GM12878 (cell line): ENCODE measurements around the gene TTC4. TPM values are rescaled to one million over a fixed set of nuclear protein-coding genes. Genes with fewer than 3 reads are reported as not detected.

Experiments
- BHLHE40 ChIP-seq, 2 experiments: fragments of 450-650 bp in 1 of 2; IDR thresholded peaks; 2 replicates each; pipeline ENCODE4 v1.6.1; 2011 to 2017; ENCODE audit warnings: low read depth in 2 of 2, borderline replicate concordance in 1 of 2, improper control_type of control experiment in 1 of 2, low read length in 1 of 2, mild to moderate bottlenecking in 1 of 2
- CEBPB ChIP-seq, 2 experiments: fragments of 150-350 bp in 1 of 2; IDR thresholded peaks; 2 replicates each; pipeline ENCODE4 v1.6.1; 2012 to 2014; ENCODE audit warnings: low read depth in 2 of 2, low read length in 2 of 2, borderline replicate concordance in 1 of 2, inconsistent platforms in 1 of 2
- E4F1 ChIP-seq: fragments of 450-650 bp; IDR thresholded peaks from 2 replicates; pipeline ENCODE4 v1.6.1; 2018; ENCODE audit warnings: borderline replicate concordance, mild to moderate bottlenecking; ENCODE audit not compliant: partially characterized antibody
- GABPA ChIP-seq: IDR thresholded peaks from 2 replicates; pipeline ENCODE4 v1.6.1; 2014; ENCODE audit warnings: antibody characterized with exemption, low read depth, mild to moderate bottlenecking, inconsistent platforms
- MEF2A ChIP-seq: IDR thresholded peaks from 2 replicates; pipeline ENCODE4 v1.6.1; 2011; ENCODE audit warnings: low read depth, mild to moderate bottlenecking, low read length, moderate library complexity; ENCODE audit not compliant: insufficient read depth
- PAX5 ChIP-seq: IDR thresholded peaks from 2 replicates; pipeline ENCODE4 v1.6.1; 2011; ENCODE audit warnings: low read depth, low read length, borderline replicate concordance
- POLR2AphosphoS5 ChIP-seq: IDR thresholded peaks from 2 replicates; pipeline ENCODE4 v1.6.1; 2011; ENCODE audit warnings: mild to moderate bottlenecking, low read length, inconsistent platforms
- SRF ChIP-seq, 2 experiments: IDR thresholded peaks; 2 replicates each; pipeline ENCODE4 v1.6.1; 2011; ENCODE audit warnings: low read depth in 2 of 2, low read length in 2 of 2, mild to moderate bottlenecking in 1 of 2, moderate library complexity in 1 of 2
- ZBTB11 ChIP-seq: fragments of 450-650 bp; formaldehyde crosslinking; IDR thresholded peaks from 2 replicates; pipeline ENCODE4 v1.5.0; 2022; ENCODE audit warnings: mild to moderate bottlenecking, missing genetic modification characterization
- ZBTB4 ChIP-seq: fragments of 450-650 bp; formaldehyde crosslinking; IDR thresholded peaks from 2 replicates; pipeline ENCODE4 v1.4.0; 2022; ENCODE audit warnings: mild to moderate bottlenecking, moderate library complexity
- polyA plus RNA-seq, 11 experiments: library from polyadenylated mRNA; depleted of rRNA in 4 of 11; unstranded in 6 of 11; stranded (reverse) in 5 of 11; fragments of >200 nt; fragmentation: Nextera tagmentation in 4 of 11; fragmentation: Illumina TruSeq in 1 of 11; extraction: Ambion mirVana in 4 of 11; extraction: Trizol in 1 of 11; gene quantifications; 1 replicate in 1 of 11; 2 replicates in 10 of 11; pipeline versions ENCODE4 v1.2.1 to v1.2.3, GENCODE V29; 2011 to 2016; ENCODE audit warnings: inconsistent platforms in 2 of 11, missing spikeins in 2 of 11, low read depth in 1 of 11
- total RNA-seq, 4 experiments: library from RNA; depleted of rRNA in 3 of 4; stranded (reverse); fragments of >200 nt in 3 of 4; fragmentation: Illumina TruSeq in 1 of 4; extraction: Trizol in 1 of 4; gene quantifications; 2 replicates each; pipeline versions ENCODE4 v1.2.1 to v1.2.3, GENCODE V29; 2013 to 2021
- TF ChIP-seq, protein P1 (sequence below): IDR thresholded peaks from 2 replicates; pipeline ENCODE4 v1.6.1; 2012; ENCODE audit warnings: low read depth, low read length, improper control_type of control experiment
- TF ChIP-seq, protein P2 (sequence below): fragments of 450-650 bp; IDR thresholded peaks from 2 replicates; pipeline ENCODE4 v1.6.1; 2016; ENCODE audit warnings: mild to moderate bottlenecking, moderate library complexity, borderline replicate concordance

TTC4 gene
- total and polyA plus RNA-seq, 10 of the 15 experiments (the other 5 are each of a cell fraction or from before 2014, with no cell fraction given), result 23.4 to 50.5 (median 36.0) TPM

DNA sequence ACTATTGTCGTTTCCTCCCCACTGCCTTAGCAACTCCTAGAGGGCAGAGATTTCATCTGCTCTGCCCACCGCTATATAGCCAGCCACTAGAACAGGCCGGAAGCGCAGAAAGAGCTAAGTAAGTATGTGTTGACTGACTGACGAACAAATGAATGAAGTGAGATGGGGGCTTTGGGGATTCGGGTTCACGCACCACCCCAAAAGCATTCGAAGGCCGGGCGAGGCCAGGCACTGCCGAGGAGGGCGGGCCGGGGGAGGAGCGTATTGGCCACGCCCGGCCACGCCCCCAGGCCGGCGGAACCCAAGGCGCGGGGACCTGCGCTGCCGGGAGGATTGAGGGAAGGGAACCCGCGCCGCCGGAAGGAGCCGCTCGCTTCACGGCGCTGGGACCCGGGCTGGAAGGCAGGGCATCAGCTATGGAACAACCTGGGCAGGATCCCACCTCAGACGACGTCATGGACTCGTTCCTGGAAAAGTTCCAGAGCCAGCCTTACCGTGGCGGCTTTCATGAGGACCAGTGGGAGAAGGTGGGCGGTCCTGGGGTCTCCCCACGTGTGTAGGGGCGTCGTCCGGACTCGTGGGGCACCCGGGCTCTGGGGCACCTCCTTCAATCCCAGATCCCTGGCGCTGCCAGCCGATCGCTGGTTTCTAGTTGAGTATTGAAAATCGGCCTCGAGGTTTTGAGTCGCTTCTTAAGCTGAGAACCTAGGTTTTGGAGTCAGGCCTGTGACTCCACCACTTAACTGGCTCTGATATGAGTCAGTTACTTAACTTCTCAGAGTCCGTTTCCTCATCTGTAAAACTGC lies at the start of gene TTC4 (continued):
- TF ChIP-seq SRF (IDR thresholded peaks at IDR 0.05; ENCODE audit: low read depth in 2 of 2, low read length in 2 of 2) (peak in 1 of 2 experiments; percentile 90; a peak in 2 of 4 replicates), POLR2AphosphoS5 (peak; percentile 96), ZBTB11 (CRISPR knock-in tag) (peak; percentile 97), CEBPB (IDR thresholded peaks at IDR 0.05; ENCODE audit: borderline replicate concordance in 1 of 2, low read depth in 2 of 2, low read length in 2 of 2) (no peak), MEF2A (0 out of 2 replicates have a peak, but pooled peaks have one; percentile 38), ZBTB4 (no peak), BHLHE40 (IDR thresholded peaks at IDR 0.05; ENCODE audit: borderline replicate concordance in 1 of 2, low read depth in 2 of 2, low read length in 1 of 2) (peak; percentile 15 to 67; a peak in 3 of 4 replicates), GABPA (peak; percentile 98), E4F1 (peak; percentile 26), PAX5 (peak; percentile 9; the same call in 1 of the 2 replicates)
- TF ChIP-seq, protein P1, sequence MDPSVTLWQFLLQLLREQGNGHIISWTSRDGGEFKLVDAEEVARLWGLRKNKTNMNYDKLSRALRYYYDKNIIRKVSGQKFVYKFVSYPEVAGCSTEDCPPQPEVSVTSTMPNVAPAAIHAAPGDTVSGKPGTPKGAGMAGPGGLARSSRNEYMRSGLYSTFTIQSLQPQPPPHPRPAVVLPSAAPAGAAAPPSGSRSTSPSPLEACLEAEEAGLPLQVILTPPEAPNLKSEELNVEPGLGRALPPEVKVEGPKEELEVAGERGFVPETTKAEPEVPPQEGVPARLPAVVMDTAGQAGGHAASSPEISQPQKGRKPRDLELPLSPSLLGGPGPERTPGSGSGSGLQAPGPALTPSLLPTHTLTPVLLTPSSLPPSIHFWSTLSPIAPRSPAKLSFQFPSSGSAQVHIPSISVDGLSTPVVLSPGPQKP, result peak; percentile 81
- TF ChIP-seq, protein P2, sequence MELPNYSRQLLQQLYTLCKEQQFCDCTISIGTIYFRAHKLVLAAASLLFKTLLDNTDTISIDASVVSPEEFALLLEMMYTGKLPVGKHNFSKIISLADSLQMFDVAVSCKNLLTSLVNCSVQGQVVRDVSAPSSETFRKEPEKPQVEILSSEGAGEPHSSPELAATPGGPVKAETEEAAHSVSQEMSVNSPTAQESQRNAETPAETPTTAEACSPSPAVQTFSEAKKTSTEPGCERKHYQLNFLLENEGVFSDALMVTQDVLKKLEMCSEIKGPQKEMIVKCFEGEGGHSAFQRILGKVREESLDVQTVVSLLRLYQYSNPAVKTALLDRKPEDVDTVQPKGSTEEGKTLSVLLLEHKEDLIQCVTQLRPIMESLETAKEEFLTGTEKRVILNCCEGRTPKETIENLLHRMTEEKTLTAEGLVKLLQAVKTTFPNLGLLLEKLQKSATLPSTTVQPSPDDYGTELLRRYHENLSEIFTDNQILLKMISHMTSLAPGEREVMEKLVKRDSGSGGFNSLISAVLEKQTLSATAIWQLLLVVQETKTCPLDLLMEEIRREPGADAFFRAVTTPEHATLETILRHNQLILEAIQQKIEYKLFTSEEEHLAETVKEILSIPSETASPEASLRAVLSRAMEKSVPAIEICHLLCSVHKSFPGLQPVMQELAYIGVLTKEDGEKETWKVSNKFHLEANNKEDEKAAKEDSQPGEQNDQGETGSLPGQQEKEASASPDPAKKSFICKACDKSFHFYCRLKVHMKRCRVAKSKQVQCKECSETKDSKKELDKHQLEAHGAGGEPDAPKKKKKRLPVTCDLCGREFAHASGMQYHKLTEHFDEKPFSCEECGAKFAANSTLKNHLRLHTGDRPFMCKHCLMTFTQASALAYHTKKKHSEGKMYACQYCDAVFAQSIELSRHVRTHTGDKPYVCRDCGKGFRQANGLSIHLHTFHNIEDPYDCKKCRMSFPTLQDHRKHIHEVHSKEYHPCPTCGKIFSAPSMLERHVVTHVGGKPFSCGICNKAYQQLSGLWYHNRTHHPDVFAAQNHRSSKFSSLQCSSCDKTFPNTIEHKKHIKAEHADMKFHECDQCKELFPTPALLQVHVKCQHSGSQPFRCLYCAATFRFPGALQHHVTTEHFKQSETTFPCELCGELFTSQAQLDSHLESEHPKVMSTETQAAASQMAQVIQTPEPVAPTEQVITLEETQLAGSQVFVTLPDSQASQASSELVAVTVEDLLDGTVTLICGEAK, result peak; percentile 98
